ENCODE results near the gene CLIP2. TPM values are rescaled to one million over a fixed set of nuclear protein-coding genes. Genes with fewer than 3 reads are reported as not detected.
"Not testable (repeated sequence)": the region's sequence is repeated elsewhere in the genome, so short reads cannot be mapped to it uniquely, and the experiment has no call there.

CLIP2 gene
- polyA plus RNA-seq, 1 donor: 18.5 TPM

DNA sequence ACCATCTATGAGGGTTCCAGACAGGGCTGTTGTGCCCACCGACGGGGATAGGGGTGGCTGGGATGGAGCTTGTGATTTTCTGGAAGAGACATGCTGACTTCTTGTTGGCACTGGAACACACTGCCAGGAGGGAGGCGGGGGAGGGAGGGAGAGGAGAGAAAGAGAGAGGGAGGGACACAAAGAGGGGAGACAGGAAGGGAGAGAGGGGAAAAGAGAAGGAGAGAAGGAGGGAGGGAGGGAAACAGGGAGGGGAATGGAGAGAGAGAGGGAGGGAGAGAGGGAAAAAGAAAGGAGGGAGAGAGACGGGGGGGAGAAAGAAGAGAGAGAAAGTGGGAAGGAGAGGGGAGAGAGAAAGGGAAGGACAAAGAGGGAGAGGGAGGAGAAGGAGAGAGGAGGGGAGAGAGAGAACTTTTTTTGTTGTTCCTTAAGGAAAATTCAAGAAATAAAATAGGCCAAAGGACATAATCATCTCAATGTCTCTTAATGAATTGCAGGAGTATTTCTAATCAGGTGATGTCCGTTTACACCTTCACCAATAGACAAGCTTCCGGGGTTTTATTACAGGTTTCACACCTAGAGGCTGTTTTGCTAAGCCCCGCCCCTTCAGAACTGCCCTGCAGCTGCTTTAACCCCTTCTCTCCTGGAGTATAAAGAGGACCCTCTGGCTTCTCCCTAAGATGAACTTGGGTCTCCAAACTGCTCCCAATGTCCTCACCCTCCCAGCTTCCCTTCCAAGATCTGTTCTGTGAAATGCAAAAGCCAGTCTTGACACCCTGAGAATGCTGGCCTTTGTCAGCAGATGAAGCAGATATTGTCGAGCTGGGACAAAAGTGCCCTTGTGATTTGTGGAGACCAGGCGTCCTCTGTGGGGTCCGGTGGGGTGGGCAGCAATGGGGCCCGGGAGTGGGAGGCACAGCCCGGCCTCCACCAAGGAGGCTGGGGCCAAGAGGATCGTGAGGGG is 82.5 kb downstream of the CLIP2 start:
- DNase-seq (ENCODE audit: low read depth): no peak

DNA sequence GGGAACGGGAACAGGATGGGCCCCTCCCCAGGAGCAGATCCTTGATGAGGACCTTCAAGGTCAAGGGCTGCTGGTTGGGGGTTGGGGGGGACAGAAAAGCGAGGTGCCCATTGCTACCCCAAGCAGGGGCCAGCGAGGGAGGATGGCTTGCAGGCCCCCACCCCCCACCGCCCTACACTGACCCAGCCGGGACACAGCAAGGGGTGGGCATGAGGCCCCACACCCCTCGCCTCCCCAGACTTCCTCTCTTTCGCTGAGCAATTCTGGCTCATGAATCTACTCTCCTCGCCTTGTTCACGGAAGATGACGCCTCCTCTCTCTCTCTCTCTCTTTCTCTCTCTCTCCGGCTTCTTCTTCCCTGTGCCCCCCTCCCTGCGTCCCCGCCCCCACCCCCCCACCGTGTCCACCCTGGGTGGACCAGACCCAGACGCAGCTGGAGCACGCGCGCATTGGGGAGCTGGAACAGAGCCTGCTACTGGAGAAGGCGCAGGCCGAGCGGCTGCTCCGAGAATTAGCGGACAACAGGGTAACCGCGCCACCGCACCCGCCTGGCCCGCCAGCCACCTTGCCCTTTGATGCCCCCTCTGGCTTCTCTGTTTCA is 83.4 kb downstream of the CLIP2 start:
- no peak for DNase-seq (ENCODE audit: low read depth)

DNA sequence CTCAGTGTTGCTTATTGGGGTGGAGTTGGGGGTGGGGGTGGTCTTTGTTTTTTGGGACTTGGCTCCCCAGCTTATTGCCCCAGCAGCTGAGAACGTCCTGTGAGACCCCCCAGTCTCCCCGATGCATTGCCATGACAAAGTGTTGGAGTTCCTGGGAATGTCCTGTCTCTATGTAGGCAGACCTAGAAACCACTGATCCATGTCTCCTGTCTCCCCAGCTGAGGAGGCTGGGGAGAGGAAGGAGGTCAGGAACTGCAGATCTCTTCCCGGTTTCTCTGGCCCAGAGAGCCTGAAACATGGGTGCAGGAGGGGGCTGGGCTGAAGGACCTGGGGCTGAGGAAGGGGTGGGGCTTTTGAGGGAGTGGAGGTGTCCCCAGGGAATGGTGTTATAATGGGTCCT is 84.3 kb downstream of the CLIP2 start:
- no peak for DNase-seq (ENCODE audit: low read depth)

DNA sequence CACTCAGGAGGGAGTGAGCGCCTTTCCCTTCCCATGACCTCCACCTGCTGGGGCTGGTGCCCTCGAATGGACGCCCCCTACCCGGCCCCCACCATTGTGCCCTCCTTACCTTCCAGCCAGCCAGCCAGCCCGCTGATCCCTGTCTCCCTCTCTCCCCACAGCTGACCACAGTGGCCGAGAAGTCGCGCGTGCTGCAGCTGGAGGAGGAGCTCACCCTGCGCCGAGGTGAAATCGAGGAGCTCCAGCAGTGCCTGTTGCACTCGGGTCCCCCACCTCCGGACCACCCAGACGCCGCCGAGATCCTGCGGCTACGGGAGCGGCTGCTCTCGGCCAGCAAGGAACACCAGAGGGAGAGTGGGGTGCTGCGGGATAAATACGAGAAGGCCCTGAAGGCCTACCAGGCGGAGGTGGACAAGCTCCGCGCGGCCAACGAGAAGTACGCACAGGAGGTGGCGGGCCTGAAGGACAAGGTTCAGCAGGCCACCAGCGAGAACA is 86.6 kb downstream of the CLIP2 start:
- DNase-seq (ENCODE audit: low read depth): no peak

DNA sequence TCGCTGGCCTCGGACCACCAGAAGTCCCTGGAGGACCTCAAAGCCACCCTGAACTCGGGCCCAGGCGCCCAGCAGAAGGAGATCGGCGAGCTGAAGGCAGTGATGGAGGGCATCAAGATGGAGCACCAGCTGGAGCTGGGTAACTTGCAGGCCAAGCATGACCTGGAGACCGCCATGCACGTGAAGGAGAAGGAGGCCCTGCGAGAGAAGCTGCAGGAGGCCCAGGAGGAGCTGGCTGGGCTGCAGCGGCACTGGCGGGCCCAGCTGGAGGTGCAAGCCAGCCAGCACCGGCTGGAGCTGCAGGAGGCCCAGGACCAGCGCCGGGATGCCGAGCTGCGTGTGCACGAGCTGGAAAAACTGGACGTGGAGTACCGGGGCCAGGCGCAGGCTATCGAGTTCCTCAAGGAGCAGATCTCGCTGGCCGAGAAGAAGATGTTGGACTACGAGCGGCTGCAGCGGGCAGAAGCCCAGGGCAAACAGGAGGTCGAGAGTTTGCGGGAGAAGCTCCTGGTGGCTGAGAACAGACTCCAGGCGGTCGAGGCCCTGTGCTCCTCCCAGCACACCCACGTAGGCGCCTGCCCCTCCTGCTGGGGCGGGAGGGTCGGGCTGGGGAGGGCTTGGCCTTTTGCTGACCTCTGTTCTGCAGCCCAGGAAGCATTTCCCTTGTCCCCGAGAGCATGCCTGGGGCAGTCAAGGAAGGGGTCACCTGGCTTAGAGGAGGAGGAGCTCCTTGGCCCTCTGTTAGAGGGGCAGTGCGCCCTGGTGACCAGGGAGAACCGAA is 87.2 kb downstream of the CLIP2 start:
- no peak for DNase-seq (ENCODE audit: low read depth)

DNA sequence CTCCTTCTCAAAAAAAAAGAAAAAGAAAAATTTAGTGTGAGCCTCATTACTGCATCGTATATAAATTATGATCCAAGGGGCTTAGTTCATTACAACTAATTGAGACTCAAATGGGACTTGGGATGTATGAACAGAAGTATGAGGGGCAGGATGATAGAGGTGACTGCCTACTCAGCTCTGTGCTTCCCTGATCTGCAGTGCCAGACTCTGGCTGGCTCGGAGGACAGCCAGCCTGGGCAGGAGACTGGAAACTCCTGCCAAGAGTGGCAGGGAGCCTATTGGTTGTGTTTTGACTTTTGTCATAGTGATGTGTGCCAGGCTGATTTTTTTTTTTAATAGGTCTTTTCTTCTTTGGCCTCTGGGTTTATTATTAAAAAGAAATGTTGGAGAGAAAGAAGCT is 90.7 kb downstream of the CLIP2 start:
- DNase-seq (ENCODE audit: low read depth): no peak

DNA sequence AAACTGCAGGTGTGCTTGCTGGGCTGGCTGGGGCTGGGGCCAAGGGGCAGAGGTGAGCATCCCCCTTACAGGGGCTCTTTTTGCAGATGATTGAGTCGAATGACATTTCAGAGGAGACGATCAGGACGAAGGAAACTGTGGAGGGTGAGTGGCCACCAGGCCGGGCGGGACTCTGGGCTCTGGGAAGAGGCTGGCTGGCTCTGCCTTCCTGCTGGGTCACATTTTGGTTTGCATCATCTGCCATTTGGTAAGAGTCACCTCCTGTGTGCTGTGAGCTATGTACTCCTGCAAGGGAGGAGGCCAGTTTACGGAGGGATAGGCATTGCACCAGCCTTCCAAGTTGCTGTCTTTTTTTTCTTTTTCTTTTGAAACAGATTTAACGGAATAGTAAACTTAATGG is 91.5 kb downstream of the CLIP2 start:
- no peak for DNase-seq (ENCODE audit: low read depth)

DNA sequence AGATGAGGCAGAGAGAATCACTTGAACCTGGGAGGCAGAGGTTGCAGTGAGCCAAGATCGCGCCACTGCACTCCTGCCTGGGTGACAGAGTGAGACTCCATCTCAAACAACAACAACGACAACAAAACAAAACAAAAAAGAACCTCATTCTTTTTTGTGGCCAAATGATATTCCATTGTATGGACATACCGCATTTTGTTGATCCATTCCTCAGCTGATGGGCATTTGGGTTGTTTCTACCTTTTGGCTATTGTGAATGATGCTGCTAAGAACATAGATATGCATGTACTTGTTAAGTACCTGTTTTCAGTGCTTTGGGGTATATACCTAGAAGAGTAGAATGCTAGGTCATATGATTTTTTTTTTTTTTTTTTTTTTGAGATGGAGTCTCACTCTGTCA is 94.9 kb downstream of the CLIP2 start:
- not testable (repeated sequence) for DNase-seq (ENCODE audit: low read depth)

DNA sequence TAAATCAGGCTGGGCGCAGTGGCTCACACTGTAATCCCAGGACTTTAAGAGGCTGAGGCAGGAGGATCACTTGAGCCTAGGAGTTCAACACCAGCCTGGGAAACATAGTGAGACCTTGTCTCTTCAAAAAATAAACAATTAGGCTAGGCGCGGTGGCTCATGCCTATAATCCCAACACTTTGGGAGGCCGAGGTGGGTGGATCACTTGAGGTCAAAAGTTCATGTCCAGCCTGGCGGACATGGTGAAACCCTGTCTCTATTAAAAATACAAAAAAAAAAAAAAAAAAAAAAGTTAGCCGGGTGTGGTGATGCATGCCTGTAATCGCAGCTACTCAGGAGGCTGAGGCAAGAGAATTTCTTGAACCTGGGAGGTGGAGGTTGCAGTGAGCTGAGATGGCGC is 95.6 kb downstream of the CLIP2 start:
- not testable (repeated sequence) for DNase-seq (ENCODE audit: low read depth)

DNA sequence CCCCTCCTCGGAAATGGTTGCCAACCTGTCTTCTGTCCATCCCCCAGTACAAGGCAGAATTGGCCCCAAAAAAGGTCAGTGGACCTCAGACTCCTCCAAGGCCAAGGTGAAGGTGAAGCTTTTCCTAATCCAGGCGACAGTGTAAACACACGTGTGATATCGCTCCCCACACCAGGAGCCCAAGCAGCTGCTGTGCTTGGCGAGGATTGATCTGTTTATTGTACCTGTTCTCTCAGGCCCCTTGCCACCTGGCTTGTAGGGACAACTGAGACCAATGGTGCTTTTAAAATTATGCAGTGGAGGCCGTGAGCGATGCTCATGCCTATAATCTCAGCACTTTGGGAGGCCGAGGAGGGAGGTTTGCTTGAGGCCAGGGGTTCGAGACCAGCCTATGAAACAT is 98.4 kb downstream of the CLIP2 start:
- DNase-seq (ENCODE audit: low read depth): no peak

DNA sequence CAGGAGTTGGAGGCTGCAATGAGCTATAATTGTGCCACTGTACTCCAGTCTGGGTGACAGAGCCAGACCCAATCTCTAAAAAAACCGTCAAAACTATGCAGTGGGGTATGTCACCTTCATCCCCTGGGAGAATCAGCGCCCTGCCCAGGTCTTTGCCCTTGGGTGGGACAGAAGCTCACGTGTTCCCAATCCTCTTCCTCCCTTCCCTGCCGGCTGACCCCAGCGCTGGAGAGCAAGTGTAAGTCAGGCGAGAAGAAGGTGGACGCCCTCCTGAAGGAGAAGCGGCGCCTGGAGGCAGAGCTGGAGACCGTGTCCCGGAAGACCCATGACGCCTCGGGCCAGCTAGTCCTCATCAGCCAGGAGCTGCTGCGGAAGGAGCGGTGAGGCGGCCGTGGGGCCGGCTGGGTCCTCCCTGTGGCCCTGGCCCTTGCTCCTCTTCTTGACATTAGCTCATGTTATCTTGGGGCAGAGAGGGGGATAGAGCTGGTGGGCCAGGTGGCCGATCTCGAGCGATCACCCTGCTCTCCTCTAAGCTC is 99.7 kb downstream of the CLIP2 start:
- no peak for DNase-seq (ENCODE audit: low read depth)

DNA sequence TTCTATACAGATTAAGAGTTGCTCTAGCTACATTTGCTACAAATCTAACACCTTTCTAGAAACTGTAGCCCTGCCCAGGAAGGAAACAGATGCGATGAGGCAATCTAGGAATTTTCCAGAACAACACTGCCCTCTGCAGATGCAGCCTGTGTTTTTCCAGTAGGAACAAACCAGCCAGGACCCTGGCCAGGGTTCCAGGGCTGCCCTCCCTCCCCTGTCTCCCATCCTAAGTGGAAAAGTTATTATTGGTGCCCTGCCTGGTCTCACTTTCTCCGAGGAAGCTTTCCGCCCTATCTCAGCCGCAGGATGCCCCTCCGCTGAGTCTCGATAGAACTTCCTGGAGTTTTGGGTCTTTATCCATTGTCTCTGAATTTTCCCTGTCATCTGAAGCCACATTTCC is 104.5 kb downstream of the CLIP2 start:
- not testable (repeated sequence) for DNase-seq (ENCODE audit: low read depth)

DNA sequence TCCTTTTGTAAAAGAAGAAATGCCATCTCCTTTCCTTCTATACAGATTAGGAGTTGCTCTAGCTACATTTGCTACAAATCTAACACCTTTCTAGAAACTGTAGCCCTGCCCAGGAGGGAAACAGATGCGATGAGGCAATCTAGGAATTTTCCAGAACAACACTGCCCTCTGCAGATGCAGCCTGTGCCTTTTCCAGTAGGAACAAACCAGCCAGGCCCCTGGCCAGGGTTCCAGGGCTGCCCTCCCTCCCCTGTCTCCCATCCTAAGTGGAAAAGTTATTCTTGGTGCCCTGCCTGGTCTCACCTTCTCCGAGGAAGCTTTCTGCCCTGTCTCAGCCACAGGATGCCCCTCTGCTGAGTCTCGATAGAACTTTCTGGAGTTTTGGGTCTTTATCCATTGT is 105.4 kb downstream of the CLIP2 start:
- DNase-seq (ENCODE audit: low read depth): not testable (repeated sequence)

DNA sequence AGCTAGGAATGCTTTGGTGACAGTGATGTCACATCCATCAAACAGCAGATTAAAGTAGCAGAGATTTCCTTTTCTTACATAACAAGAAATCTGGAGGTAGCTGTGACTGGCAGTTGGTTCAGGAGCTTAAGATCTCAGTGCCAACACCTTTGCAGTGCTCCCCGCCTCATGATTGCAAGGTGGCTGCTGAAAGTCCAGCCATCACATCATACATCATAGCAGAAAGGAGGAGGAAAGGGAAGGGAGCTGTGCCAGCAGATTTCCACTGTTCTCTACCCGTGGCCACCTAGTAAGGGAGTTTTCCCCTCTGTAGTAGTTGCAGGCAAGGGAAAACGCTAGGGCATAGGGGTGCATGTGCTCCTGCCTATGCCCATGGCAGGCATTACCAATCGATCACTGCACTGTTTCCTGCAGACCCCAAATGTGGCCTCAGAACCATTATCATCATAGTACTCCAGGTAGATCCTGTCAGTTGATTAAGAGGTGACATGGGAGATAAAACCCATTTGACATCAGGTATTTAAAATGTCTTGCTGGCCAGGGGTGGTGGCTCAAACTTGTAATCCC is 106.6 kb downstream of the CLIP2 start:
- DNase-seq (ENCODE audit: low read depth): no peak

DNA sequence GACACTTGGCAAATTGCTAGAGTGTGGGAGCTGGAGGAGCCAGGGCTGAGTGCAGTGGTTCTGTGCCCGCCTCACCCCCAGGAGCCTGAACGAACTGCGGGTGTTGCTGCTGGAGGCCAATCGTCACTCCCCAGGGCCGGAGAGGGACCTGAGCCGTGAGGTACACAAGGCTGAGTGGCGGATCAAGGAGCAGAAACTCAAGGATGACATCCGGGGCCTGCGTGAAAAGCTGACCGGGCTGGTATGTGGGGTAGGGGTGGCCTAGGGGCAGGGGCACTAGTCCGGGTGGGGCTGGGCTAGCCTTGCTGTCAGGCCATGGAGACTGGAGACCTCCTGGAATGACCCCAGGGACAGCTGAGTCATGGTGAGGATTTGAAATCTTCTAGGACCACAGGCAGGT is 107.8 kb downstream of the CLIP2 start:
- no peak for DNase-seq (ENCODE audit: low read depth)

DNA sequence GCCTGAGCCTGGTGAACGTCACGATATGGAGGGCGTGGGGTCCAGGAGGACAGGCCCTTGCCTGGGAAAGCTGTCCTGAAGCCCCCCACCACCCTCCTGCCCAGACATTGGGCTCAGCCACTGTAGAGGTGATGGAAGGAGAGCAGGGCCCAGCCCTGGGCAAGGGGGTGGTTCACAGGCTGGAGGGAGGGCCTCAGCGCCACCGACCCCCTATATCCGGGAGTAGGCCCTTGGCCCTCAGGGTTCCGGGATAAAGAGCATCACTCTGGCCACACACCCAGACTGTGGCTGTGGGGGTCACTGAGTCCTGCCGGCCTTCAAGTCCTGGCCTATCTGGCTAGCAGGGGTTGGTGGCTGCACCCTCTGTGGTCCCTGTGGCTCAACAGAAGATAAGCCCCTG is 109.2 kb downstream of the CLIP2 start:
- no peak for DNase-seq (ENCODE audit: low read depth)

DNA sequence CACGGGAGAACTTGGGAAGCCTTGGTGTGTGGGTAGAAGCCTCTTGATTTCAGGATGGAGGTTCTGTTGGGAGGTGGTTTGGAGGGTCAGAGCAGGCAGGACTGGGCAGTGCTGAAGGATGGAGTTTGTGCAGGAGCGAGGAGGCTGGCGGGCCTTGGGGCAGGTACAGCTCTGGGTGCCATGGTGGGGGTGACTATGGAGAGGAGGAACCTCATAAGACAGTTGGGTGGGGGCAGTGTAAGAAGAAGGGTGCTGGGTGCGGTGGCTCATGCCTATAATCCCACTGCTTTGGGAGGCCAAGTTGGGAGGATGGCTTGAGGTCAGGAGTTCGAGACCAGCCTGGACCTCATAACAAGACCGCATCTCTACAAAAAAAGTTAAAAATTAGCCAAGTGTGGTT is 109.8 kb downstream of the CLIP2 start:
- DNase-seq (ENCODE audit: low read depth): no peak

DNA sequence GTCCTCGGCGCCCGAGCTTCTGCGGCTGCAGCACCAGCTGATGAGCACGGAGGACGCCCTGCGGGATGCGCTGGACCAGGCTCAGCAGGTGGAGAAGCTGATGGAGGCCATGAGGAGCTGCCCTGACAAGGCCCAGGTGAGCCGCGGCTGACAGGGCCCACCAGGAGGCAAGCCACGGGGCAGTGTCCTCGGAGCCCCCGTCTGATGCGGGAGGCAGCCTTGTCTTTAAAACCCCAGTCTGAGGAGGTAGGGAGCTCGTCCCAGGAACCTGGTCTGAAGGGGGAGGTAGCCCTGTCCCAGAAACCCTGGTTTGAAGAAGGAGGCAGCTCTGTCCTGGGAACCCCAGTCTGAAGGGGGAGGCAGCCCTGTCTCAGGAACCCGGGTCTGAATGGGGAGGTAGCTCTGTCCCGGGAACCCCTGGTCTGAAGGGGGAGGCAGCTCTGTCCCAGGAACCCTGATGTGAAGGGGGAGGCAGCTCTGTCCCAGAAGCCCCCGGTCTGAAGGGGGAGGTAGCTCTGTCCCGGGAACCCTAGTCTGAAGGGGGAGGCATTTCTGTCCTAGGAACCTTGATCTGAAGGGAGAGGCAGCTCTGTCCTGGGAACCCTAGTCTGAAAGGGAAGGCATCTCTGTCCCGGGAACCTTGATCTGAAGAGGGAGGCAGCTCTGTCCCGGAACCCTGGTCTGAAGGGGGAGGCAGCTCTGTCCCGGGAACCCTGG is 111.4 kb downstream of the CLIP2 start:
- DNase-seq (ENCODE audit: low read depth): no peak

DNA sequence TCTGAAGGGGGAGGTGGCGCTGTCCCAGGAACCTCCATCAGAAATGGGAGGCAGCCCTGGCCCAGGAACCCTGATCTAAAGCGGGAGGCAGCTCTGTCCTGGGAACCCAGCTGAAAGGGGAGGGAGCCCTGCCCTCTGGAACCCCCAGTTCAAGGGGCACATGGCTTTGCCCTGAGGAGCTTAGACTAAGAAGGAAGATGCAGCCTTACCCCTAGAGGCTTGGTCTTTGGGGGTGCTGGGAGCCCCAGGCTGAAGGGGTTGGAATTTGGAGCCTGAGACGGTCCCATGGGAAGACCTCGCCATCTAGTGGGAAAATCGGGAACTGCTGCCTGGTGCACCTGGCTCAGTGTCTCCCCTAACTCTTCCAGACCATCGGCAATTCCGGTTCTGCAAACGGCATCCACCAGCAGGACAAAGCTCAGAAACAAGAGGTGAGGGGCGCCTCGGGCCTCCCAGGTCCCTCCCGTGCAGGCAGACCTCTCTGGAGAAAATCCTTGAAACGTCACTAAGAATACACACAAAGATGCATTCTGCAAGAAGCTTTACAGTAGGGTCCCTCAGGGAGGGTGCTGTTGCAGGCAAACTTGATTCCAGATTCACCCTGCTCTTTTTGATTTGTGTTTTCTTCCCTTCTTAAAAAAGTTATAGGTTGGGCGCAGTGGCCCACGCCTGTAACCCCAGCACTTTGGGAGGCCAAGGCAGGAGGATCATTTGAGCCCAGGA is 112.1 kb downstream of the CLIP2 start:
- peak; percentile 36 for DNase-seq (ENCODE audit: low read depth)

DNA sequence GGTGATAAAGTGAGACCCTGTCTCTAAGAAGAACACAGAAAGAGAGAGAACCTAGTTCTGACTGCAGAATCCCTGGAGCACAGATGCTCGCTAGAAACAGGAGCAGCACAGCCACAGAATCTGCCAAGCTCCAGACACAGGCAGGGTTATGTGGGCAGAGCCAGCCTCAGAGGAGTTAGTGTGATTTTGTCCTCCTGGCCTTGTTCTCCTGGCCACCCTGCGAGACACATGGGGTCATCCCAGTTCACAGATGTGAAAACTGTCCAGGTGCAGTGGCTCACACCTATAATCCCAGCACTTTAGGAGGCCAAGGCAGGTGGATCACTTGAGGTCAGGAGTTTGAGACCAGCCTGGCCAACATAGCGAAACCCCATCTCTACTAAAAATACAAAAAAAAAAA is 113.5 kb downstream of the CLIP2 start:
- DNase-seq (ENCODE audit: low read depth): not testable (repeated sequence)
